Activated naive CD8-positive, alpha-beta T cell treated with anti-CD3 and anti-CD28 coated beads, Interleukin-2, amount 10 ng/mL, durations not matched to agents 7 days and 5 days (primary cell): Measurements from ENCODE around the gene GABRA4. TPM values are rescaled to one million over a fixed set of nuclear protein-coding genes. Genes with fewer than 3 reads are reported as not detected.

Source experiments
- ATAC-seq: fragments of 150-1000 bp; cut with Tn5 transposase; one replicate; pipeline ENCODE4 v1.10.0; 2021; ENCODE audit warnings: low read depth, moderate library complexity
- POLR2A ChIA-PET: fragments of 350-600 bp; sonication (Branson Sonifier 250); formaldehyde crosslinking; loops from one replicate; lab custom pipeline; 2021; ENCODE audit warnings: antibody characterized with exemption; lab: Charles Lee
- DNase-seq: peaks from one replicate; pipeline ENCODE4 v3.0.0; 2021
- H3K27ac Mint-ChIP-seq: one replicate; pipeline ENCODE4 v1.8.0; 2022; ENCODE audit warnings: mild to moderate bottlenecking, mixed read lengths
- H3K27me3 Mint-ChIP-seq: one replicate; pipeline ENCODE4 v1.8.0; 2022; ENCODE audit warnings: mild to moderate bottlenecking, moderate library complexity, mixed read lengths
- H3K36me3 Mint-ChIP-seq: one replicate; pipeline ENCODE4 v1.8.0; 2021; ENCODE audit warnings: mild to moderate bottlenecking, mixed read lengths
- H3K4me1 Mint-ChIP-seq: one replicate; pipeline ENCODE4 v1.8.0; 2021; ENCODE audit warnings: mixed read lengths
- H3K4me3 Mint-ChIP-seq: one replicate; pipeline ENCODE4 v1.8.0; 2022; ENCODE audit warnings: mild to moderate bottlenecking, moderate library complexity, mixed read lengths
- H3K9me3 Mint-ChIP-seq: one replicate; pipeline ENCODE4 v1.8.0; 2021; ENCODE audit warnings: mixed read lengths
- total RNA-seq, 2 experiments: library from RNA; stranded (reverse); gene quantifications; one replicate each; pipeline ENCODE4 v1.2.3, GENCODE V29; 2021

GABRA4 gene
- total RNA-seq, 2 experiments from 2014 or later: not detected

DNA sequence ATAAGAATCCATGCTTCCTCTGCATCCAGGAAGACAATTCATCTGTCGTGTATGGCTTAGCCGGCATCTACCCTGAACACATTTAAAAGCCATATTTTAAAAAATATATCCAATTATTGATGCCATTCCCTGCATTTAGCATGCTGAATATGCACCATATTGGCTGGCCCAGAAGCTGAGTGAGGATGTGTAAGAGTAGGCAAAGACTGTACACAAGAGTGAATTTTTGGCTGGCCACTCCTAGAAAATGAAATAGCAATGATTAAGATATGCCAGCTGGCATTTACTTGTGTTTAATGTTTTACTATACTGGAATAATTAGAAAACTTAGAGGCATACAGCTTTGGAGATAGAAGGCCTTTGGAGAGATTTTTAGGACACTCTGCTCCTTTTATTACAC, 25.8 kb downstream of the GABRA4 start:
- H3K27me3 Mint-ChIP-seq: no peaks in the 10 kb centered on the region
- H3K4me1 Mint-ChIP-seq: no peaks in the 10 kb centered on the region
- POLR2A ChIA-PET: no interaction called here
- ATAC-seq (no peak), DNase-seq (no peak)
- no peak overlapping the region for H3K4me3 Mint-ChIP-seq
- no peaks in the 10 kb centered on the region for H3K36me3 Mint-ChIP-seq
- no peak overlapping the region for H3K27ac Mint-ChIP-seq
- no peaks in the 10 kb centered on the region for H3K9me3 Mint-ChIP-seq

DNA sequence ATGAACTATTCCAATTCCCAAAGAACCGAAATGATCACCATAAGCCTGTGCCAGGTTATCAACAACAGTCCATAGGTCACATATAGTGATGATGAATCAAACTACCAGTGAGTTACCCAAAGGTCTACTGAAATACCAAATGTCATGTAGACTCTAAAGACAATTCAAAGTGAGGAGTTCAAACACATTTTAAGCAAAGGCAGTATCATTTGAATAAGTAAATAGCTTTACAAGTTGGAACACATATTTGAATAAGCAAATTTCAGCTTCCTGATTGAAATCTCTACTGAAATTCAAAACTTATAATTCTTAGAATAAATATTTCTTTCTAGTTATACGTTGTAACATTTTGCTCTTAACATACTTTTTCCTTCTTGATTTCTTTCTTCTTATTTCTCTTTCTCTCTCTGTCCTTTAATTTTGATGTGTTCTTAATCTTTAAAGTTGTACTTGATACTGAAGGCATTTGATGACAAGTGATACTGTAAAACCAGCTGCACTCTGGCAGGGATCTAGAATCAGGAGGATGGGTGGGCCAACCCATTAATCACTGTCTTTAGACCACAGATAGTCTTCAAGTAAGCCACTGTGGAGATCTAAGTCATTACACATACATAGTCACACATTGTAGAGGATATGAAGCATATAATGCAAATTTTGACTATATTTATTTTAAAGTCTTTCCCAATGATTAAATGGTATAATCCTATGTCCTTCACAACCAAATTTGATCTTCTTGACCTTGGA, 34.5 kb downstream of the GABRA4 start:
- ATAC-seq: no peak
- no peak overlapping the region for H3K27ac Mint-ChIP-seq
- POLR2A ChIA-PET: no interaction called here
- no peaks in the 10 kb centered on the region for H3K9me3 Mint-ChIP-seq
- no peaks in the 10 kb centered on the region for H3K4me1 Mint-ChIP-seq
- no peak overlapping the region for H3K4me3 Mint-ChIP-seq
- no peak for DNase-seq
- no peaks in the 10 kb centered on the region for H3K36me3 Mint-ChIP-seq
- H3K27me3 Mint-ChIP-seq: no peaks in the 10 kb centered on the region

DNA sequence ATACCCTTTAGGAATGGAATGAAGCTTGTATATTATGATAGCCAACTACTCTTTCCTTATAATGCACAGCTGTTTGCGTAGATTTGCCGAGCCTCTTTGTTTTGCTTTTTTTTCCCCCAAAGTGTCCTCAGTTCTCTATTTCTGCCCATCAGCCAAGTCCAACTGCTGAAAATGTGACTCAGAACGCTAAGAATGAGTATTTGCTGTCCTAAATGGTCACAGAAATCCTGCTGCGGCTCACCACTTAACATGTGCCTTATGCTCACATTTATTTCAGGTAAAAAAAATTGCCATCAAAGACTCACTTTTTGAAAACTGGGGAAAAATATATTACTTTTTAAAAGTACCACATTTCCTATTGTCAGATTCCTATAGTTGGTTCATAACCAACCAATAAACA, 36.9 kb downstream of the GABRA4 start:
- Mint-ChIP-seq H3K27me3 (no peaks in the 10 kb centered on the region), H3K9me3 (no peaks in the 10 kb centered on the region), H3K36me3 (no peaks in the 10 kb centered on the region), H3K27ac (no peak overlapping the region), H3K4me1 (no peaks in the 10 kb centered on the region), H3K4me3 (no peak overlapping the region)
- POLR2A ChIA-PET: no interaction called here
- ATAC-seq (no peak), DNase-seq (no peak)

DNA sequence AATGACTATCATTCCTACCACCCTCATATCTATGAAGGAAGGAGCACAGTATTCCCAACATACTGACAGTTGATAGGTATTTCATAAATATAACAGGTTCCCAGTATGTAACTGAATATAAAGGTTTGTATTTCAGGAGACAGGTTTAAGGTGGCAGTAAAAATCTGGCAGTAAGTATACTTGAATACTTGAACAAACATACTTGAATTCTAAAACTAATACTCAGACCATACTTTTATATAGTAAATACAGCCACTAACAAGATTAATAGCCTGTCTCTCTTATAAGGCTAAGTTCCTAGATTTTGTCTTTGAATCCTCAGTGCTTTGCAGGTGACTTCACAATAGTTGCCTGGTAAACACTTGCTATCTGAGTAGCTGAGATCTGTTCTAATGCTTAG, 37.8 kb downstream of the GABRA4 start:
- Mint-ChIP-seq H3K27me3 (no peaks in the 10 kb centered on the region), H3K27ac (no peak overlapping the region), H3K4me3 (no peak overlapping the region), H3K36me3 (no peaks in the 10 kb centered on the region), H3K9me3 (no peaks in the 10 kb centered on the region), H3K4me1 (no peaks in the 10 kb centered on the region)
- no peak for DNase-seq
- no peak for ATAC-seq
- POLR2A ChIA-PET: no interaction called here

DNA sequence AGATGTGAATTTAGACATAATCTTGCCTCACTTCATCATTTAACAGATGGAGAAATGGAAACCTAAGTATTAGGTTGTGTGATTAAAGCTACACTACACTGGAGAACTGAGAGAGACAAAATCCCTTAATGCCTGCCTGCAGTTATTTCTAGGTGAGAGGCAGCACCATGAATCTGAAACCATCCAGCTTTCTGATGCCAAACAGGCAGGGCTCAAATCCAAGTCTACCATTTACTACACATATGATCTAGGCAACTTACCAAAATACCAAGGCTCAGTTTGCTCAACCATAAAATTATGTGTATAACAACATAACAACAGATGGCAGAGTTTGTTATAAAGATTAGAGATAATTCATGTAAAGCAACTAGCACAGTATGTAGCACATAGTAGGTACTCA, 38.7 kb downstream of the GABRA4 start:
- ATAC-seq (no peak), DNase-seq (no peak)
- Mint-ChIP-seq H3K36me3 (no peaks in the 10 kb centered on the region), H3K9me3 (no peaks in the 10 kb centered on the region), H3K27ac (no peak overlapping the region), H3K4me3 (no peak overlapping the region), H3K4me1 (no peaks in the 10 kb centered on the region), H3K27me3 (no peaks in the 10 kb centered on the region)
- POLR2A ChIA-PET: no interaction called here

DNA sequence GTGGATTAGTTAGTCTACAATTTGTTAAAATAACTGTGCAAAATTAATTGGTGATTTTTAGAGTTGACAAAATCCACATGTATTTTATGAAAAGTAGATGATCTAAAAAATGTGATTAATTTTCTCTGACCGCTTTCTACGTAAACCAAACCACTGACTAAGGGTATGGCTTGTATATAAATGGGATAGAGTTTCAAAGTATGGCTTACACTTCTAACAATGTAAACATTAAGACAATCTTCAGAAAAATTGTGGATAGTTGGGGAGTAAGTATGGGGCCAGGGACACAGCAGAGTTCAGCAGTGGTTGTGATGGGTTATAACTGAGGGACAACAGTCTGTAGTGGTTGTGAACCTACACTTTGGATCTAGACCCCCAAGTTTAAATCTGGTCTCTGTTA, 39.8 kb downstream of the GABRA4 start:
- no peak overlapping the region for H3K4me3 Mint-ChIP-seq
- no peaks in the 10 kb centered on the region for H3K4me1 Mint-ChIP-seq
- ATAC-seq: no peak
- no peak for DNase-seq
- POLR2A ChIA-PET: no interaction called here
- H3K27me3 Mint-ChIP-seq: no peaks in the 10 kb centered on the region
- H3K36me3 Mint-ChIP-seq: no peaks in the 10 kb centered on the region
- H3K9me3 Mint-ChIP-seq: no peaks in the 10 kb centered on the region
- H3K27ac Mint-ChIP-seq: no peak overlapping the region

DNA sequence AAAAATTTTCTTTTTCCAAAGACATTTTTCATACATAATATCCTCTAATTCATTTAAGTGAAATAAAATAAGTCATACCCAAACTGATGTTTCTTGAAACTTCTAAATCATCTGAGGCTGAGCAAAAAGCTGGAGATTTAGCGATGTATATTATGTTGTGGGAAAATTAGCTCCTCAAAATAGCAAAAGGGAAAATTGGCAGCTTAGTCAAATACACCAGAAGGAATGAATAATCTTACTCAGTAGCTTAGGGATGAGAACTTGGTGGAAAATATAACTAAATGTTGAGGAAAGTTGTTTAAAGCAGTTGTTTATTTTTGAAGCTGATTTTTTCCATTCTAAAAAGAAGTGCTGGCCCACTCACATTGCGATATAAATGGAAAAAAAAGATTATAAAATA, 40.9 kb downstream of the GABRA4 start:
- no peaks in the 10 kb centered on the region for H3K9me3 Mint-ChIP-seq
- no peaks in the 10 kb centered on the region for H3K4me1 Mint-ChIP-seq
- no peaks in the 10 kb centered on the region for H3K27me3 Mint-ChIP-seq
- POLR2A ChIA-PET: no interaction called here
- no peak overlapping the region for H3K4me3 Mint-ChIP-seq
- no peaks in the 10 kb centered on the region for H3K36me3 Mint-ChIP-seq
- no peak overlapping the region for H3K27ac Mint-ChIP-seq
- DNase-seq (no peak), ATAC-seq (no peak)

DNA sequence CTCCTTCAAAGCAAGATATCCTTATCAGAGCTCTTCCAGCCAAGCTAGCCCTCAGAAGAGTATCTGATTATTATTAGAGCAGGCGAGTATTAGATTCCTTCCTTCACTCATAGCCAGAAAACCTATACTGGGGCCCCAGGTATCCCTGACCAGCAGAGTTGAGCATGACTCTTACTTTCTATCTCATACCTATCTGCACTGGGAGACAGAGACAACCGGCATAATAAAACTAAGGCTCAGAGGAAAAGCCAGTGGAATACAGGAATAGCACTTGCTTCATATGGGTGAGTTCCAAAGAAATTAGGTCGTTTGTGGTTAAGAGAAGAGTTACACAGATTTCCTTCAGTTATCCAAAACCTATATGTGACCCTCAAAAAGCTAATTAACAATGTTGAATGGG, 42.6 kb downstream of the GABRA4 start:
- POLR2A ChIA-PET: no interaction called here
- Mint-ChIP-seq H3K27ac (no peak overlapping the region), H3K27me3 (no peaks in the 10 kb centered on the region), H3K4me3 (no peak overlapping the region), H3K36me3 (no peaks in the 10 kb centered on the region), H3K4me1 (no peaks in the 10 kb centered on the region), H3K9me3 (no peaks in the 10 kb centered on the region)
- no peak for ATAC-seq
- no peak for DNase-seq

DNA sequence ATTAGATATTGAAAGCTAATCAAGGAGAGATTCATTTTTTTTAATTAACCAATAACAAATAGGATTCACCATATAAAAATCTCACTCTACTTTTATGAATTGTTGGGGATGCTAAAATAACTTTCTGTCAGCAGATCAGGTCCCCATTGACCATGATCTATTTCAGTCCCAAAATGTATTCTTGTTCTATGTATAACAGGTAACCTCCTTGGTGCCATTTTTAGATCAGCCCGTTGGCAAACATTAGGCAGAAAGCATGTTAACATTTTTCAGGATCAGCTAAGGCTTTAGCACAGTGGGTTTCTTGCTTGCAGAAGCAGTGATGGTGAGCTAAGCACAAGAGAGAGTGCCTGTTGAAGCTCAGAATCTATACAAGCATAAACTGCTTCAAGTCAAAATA, 43.6 kb downstream of the GABRA4 start:
- DNase-seq (no peak), ATAC-seq (no peak)
- Mint-ChIP-seq H3K36me3 (no peaks in the 10 kb centered on the region), H3K9me3 (no peaks in the 10 kb centered on the region), H3K4me3 (no peak overlapping the region), H3K27ac (no peak overlapping the region), H3K27me3 (no peaks in the 10 kb centered on the region), H3K4me1 (no peaks in the 10 kb centered on the region)
- POLR2A ChIA-PET: no interaction called here

DNA sequence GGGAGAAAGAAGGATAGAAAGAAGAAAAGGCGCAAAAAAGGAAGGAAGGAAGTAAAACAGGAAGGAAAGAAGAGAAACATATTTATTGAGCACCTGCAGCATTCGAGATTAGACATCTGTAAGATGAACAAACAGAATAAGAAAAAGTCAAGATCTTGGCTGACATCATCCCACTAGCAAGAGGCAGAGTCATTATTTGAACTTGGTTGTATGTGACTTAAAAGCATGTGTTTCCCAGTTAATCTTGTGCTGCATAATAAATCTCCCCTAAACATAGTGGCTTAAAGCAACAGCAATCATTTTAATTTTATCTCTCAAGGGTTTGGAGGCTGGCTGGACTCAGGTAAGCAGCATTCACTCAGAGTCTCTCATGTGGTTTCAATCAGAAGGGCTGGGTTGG, 45.8 kb downstream of the GABRA4 start:
- DNase-seq (no peak), ATAC-seq (no peak)
- no peaks in the 10 kb centered on the region for H3K4me1 Mint-ChIP-seq
- no peaks in the 10 kb centered on the region for H3K27me3 Mint-ChIP-seq
- no peak overlapping the region for H3K27ac Mint-ChIP-seq
- H3K36me3 Mint-ChIP-seq: no peaks in the 10 kb centered on the region
- H3K9me3 Mint-ChIP-seq: no peaks in the 10 kb centered on the region
- H3K4me3 Mint-ChIP-seq: no peak overlapping the region
- POLR2A ChIA-PET: no interaction called here

DNA sequence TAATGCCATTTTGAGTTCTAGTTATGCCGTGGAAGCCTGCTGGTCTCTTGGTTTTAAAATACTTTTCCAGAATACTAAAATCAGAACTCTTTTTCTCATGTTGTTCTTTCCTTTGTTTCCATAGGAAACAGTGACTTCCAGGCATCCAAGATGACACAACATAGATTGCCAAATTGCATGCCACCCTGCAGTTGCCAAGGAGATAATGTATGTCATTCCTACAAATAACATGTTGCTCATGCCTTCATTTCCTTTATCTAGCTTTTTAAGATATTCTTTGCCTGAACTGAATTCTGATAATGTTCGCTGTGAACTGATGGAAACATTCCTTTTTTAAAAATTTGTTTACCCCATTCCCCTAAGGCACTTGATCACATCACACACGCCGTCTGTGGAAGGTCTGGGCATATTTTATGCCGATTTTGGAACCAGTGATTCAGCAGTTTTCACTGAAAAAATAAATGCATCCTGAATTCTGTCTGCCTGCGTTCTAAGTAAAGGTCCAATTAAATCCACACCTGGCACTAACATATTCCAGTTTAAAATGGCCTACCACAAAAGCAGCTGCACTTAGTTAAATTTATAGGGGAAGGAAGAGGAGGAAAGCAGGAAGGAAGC, 46.4 kb downstream of the GABRA4 start:
- no peak overlapping the region for H3K4me3 Mint-ChIP-seq
- no peaks in the 10 kb centered on the region for H3K36me3 Mint-ChIP-seq
- H3K4me1 Mint-ChIP-seq: no peaks in the 10 kb centered on the region
- no peaks in the 10 kb centered on the region for H3K27me3 Mint-ChIP-seq
- no peak for ATAC-seq
- no peak for DNase-seq
- no peaks in the 10 kb centered on the region for H3K9me3 Mint-ChIP-seq
- POLR2A ChIA-PET: no interaction called here
- H3K27ac Mint-ChIP-seq: no peak overlapping the region

DNA sequence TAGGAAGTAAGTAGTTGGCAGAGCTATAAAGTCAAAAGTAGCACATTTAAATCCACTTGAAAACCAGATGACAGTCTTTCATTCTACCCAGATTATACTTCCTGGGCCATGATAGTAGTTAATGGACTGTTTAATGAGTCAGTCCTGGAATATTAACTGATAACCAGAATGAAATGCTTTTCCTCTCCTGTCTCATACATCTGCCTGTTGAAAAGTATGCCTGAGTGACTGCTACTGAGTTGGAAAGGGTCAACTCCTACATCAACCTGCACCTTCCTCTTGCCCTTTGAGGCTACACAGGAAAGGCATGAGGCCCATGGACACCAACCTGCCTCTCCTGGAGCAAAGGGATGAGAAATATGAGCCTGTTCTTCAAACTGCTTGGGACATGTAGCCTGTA, 48.3 kb downstream of the GABRA4 start:
- H3K36me3 Mint-ChIP-seq: no peaks in the 10 kb centered on the region
- POLR2A ChIA-PET: no interaction called here

DNA sequence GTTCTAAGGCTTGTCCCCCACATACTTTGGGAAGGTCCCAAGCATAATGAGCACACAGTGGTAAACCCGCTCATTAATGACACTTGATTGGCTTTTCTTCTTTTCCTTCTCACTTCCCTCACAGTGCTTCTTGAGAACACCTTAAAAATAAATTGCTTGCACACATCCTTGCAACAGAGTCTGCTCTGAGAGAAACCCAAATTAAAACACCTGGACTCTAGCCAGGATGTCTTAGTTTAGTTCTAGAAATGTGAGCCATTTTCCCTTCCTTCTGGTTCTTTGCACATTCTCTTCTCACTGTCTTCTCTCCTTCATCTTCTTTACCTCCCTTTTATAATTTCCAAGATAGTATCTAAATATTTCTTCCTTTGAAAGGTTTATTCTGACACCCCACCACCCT, 49.0 kb downstream of the GABRA4 start:
- Mint-ChIP-seq H3K4me1 (no peaks in the 10 kb centered on the region), H3K36me3 (no peaks in the 10 kb centered on the region), H3K4me3 (no peak overlapping the region), H3K9me3 (no peaks in the 10 kb centered on the region), H3K27ac (no peak overlapping the region), H3K27me3 (no peaks in the 10 kb centered on the region)
- POLR2A ChIA-PET: no interaction called here
- ATAC-seq (no peak), DNase-seq (no peak)

More for the DNA sequence above, 48.3 kb downstream of the GABRA4 start:
- ATAC-seq: no peak
- Mint-ChIP-seq H3K27me3 (no peaks in the 10 kb centered on the region), H3K9me3 (no peaks in the 10 kb centered on the region), H3K4me1 (no peaks in the 10 kb centered on the region), H3K4me3 (no peak overlapping the region), H3K27ac (no peak overlapping the region)
- no peak for DNase-seq

DNA sequence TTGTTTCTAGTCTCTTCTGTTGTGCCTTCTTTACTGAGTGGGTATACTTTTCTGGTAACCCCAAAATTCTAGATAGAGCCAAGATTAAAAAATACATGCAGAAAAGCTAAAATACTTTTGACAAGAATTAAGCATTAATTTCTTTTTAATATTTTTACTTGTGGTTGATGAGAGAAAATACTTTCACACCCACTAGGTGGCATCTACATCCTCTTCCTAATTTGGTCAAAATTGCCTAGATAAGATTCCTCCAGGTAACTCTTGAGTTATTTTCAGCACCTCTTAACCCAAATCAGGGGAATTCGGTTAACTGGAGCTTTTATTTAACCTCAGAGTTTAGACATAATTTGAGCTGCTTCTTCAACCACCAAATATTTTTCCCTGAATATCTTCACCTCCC, 55.9 kb downstream of the GABRA4 start:
- H3K4me3 Mint-ChIP-seq: no peak overlapping the region
- POLR2A ChIA-PET: no interaction called here
- ATAC-seq (no peak), DNase-seq (no peak)
- no peaks in the 10 kb centered on the region for H3K4me1 Mint-ChIP-seq
- no peaks in the 10 kb centered on the region for H3K9me3 Mint-ChIP-seq
- no peaks in the 10 kb centered on the region for H3K36me3 Mint-ChIP-seq
- no peaks in the 10 kb centered on the region for H3K27me3 Mint-ChIP-seq
- no peak overlapping the region for H3K27ac Mint-ChIP-seq
